Osteocyte (in vitro differentiated cells): Measurements from ENCODE around the gene IGSF5. TPM values are rescaled to one million over a fixed set of nuclear protein-coding genes. Genes with fewer than 3 reads are reported as not detected.

ENCODE experiments used
- DNase-seq: peaks from one replicate; pipeline ENCODE4 v3.0.0; 2021; ENCODE audit warnings: mixed read lengths; ENCODE audit not compliant: unreplicated experiment; ENCODE audit errors: extremely low spot score
- H3K27ac Mint-ChIP-seq: one replicate; pipeline ENCODE4 v1.8.0; 2021; ENCODE audit warnings: mild to moderate bottlenecking, mixed read lengths; ENCODE audit not compliant: unreplicated experiment
- H3K27me3 Mint-ChIP-seq: one replicate; pipeline ENCODE4 v1.8.0; 2021; ENCODE audit warnings: mixed read lengths; ENCODE audit not compliant: unreplicated experiment
- H3K36me3 Mint-ChIP-seq: one replicate; pipeline ENCODE4 v1.8.0; 2021; ENCODE audit warnings: mixed read lengths; ENCODE audit not compliant: unreplicated experiment
- H3K4me1 Mint-ChIP-seq: one replicate; pipeline ENCODE4 v1.8.0; 2021; ENCODE audit warnings: mixed read lengths; ENCODE audit not compliant: unreplicated experiment
- H3K4me3 Mint-ChIP-seq: one replicate; pipeline ENCODE4 v1.8.0; 2021; ENCODE audit warnings: mild to moderate bottlenecking, moderate library complexity, mixed read lengths; ENCODE audit not compliant: unreplicated experiment
- H3K9me3 Mint-ChIP-seq: one replicate; pipeline ENCODE4 v1.8.0; 2021; ENCODE audit warnings: mixed read lengths; ENCODE audit not compliant: unreplicated experiment
- total RNA-seq: library from RNA; stranded (reverse); gene quantifications from 2 replicates; pipeline ENCODE4 v1.2.1, GENCODE V29; 2021
- TF ChIP-seq, protein P1 (sequence below): fragments of 200-600 bp; sonication (generic); IDR thresholded peaks from 2 replicates; pipeline ENCODE4 v1.5.0; 2021; ENCODE audit warnings: antibody characterized with exemption, mild to moderate bottlenecking, moderate library complexity

The IGSF5 gene
- total RNA-seq, 1 donor from 2014 or later, result not detected

DNA sequence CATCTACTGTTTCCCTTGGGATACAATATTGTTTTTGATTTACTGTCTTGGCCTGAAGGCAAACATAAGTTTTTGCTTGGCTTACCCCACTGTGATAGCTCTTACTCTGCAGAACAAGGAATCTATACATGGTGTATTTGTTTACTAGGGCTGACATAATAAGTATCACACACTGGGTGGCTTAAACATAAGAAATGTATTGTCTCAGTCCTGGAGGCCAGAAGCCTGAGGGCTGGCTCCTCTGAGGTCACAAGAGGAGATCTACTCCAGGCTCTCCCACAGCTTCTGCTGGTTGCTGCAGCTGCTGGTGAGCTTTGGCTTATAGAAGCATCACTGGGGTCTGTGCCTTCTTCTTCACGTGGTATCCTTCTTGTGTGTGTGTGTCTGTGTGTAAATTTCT, 30.7 kb upstream of the IGSF5 start:
- Mint-ChIP-seq H3K27ac (no peak overlapping the region), H3K4me1 (no peaks in the 10 kb centered on the region), H3K36me3 (no peaks in the 10 kb centered on the region), H3K27me3 (peaks cover 18% of the 10 kb centered on the region), H3K9me3 (no peaks in the 10 kb centered on the region), H3K4me3 (no peak overlapping the region)
- TF ChIP-seq, protein P1, sequence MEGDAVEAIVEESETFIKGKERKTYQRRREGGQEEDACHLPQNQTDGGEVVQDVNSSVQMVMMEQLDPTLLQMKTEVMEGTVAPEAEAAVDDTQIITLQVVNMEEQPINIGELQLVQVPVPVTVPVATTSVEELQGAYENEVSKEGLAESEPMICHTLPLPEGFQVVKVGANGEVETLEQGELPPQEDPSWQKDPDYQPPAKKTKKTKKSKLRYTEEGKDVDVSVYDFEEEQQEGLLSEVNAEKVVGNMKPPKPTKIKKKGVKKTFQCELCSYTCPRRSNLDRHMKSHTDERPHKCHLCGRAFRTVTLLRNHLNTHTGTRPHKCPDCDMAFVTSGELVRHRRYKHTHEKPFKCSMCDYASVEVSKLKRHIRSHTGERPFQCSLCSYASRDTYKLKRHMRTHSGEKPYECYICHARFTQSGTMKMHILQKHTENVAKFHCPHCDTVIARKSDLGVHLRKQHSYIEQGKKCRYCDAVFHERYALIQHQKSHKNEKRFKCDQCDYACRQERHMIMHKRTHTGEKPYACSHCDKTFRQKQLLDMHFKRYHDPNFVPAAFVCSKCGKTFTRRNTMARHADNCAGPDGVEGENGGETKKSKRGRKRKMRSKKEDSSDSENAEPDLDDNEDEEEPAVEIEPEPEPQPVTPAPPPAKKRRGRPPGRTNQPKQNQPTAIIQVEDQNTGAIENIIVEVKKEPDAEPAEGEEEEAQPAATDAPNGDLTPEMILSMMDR, result no peak
- DNase-seq, result no peak

- no peaks in the 10 kb centered on the region for H3K4me1 Mint-ChIP-seq
- TF ChIP-seq, protein P1, result peak; percentile 75
- H3K4me3 Mint-ChIP-seq, result no peak overlapping the region
- H3K36me3 Mint-ChIP-seq, result no peaks in the 10 kb centered on the region
- no peak for DNase-seq
- H3K27me3 Mint-ChIP-seq, result peaks cover 18% of the 10 kb centered on the region
- no peaks in the 10 kb centered on the region for H3K9me3 Mint-ChIP-seq
- H3K27ac Mint-ChIP-seq, result no peak overlapping the region
These were observed 29.1 kb upstream of the IGSF5 start for GRCh38 chr21:39715804-39716397.

DNA sequence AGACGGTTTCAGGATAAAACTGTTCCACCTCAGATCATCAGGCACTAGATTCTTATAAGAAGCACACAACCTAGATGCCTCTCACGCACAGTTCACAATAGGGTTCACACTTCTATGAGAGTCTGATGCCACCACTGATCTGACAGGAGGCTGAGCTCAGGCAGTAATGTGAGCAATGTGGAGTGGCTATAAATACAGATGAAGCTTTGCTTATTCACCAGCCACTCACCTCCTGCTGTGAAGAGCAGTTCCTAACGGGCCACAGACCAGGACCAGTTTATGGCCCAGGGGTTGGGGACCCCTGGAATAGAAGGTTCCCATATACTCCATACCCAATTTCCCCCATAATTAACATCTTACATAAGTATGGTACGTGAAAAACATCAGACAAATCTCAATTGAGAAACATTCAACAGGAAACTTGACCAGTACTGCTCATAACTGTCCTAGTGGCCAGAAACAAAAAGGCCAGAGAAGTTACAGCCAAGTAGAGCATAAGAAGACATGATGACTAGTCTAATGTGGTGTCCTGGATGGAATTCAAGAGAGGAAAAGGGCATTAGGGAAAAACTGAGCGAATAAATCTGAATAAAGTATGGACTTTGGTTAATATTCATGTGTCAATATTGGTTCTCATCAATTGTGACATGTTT, 24.7 kb upstream of the IGSF5 start:
- H3K9me3 Mint-ChIP-seq, result no peaks in the 10 kb centered on the region
- no peak overlapping the region for H3K4me3 Mint-ChIP-seq
- no peaks in the 10 kb centered on the region for H3K4me1 Mint-ChIP-seq
- DNase-seq, result no peak
- H3K36me3 Mint-ChIP-seq, result no peaks in the 10 kb centered on the region
- peaks cover 18% of the 10 kb centered on the region for H3K27me3 Mint-ChIP-seq
- TF ChIP-seq, protein P1, result no peak
- H3K27ac Mint-ChIP-seq, result no peak overlapping the region

GRCh38 chr21:39721885-39722284, 23.1 kb upstream of the IGSF5 start:
- no peak for DNase-seq
- Mint-ChIP-seq H3K9me3 (no peaks in the 10 kb centered on the region), H3K27ac (no peak overlapping the region), H3K27me3 (peaks cover 18% of the 10 kb centered on the region), H3K4me3 (no peak overlapping the region), H3K4me1 (no peaks in the 10 kb centered on the region), H3K36me3 (no peaks in the 10 kb centered on the region)
- TF ChIP-seq, protein P1, result no peak

GRCh38 chr21:39724944-39725343, 20.0 kb upstream of the IGSF5 start:
- TF ChIP-seq, protein P1, result no peak
- H3K4me3 Mint-ChIP-seq, result no peak overlapping the region

More at GRCh38 chr21:39724944-39725343, 20.0 kb upstream of the IGSF5 start:
- Mint-ChIP-seq H3K27ac (no peak overlapping the region), H3K4me1 (no peaks in the 10 kb centered on the region), H3K9me3 (peaks cover 3% of the 10 kb centered on the region), H3K27me3 (no peaks in the 10 kb centered on the region), H3K36me3 (no peaks in the 10 kb centered on the region)
- DNase-seq, result no peak
